DOHH2 (cell line): Measurements from ENCODE around the gene TERT.

Source experiments
- CTCF ChIP-seq: fragments of 200-600 bp; sonication (generic); IDR thresholded peaks from one replicate; pipeline ENCODE4 v1.5.1; 2014; ENCODE audit warnings: antibody characterized with exemption, mild to moderate bottlenecking, low read depth, low read length; ENCODE audit not compliant: poor library complexity, severe bottlenecking
- EZH2phosphoT487 ChIP-seq: fragments of 200-600 bp; sonication (generic); IDR thresholded peaks from 2 replicates; pipeline ENCODE4 v1.6.1; 2017; ENCODE audit warnings: borderline replicate concordance, mild to moderate bottlenecking, antibody characterized with exemption, low read length, moderate library complexity, mixed read lengths

GRCh38 chr5:1280177-1281037, 14.5 kb downstream of the TERT start:
- TF ChIP-seq CTCF: no peak
- no peak for TF ChIP-seq EZH2phosphoT487
